DND-41 (cell line): ENCODE results near the gene ELL2.

Experiments used
- EZH2 ChIP-seq: IDR thresholded peaks from 3 replicates; pipeline ENCODE4 v1.6.1; 2012; ENCODE audit warnings: borderline replicate concordance, low read depth, mild to moderate bottlenecking, moderate library complexity, low read length, inconsistent platforms; ENCODE audit not compliant: severe bottlenecking
- TF ChIP-seq, protein P1 (sequence below): IDR thresholded peaks from 2 replicates; pipeline ENCODE4 v1.5.1; 2012; ENCODE audit warnings: borderline replicate concordance, low read length, moderate library complexity, mild to moderate bottlenecking; ENCODE audit not compliant: poor library complexity, severe bottlenecking; ENCODE audit errors: extremely low read depth

DNA sequence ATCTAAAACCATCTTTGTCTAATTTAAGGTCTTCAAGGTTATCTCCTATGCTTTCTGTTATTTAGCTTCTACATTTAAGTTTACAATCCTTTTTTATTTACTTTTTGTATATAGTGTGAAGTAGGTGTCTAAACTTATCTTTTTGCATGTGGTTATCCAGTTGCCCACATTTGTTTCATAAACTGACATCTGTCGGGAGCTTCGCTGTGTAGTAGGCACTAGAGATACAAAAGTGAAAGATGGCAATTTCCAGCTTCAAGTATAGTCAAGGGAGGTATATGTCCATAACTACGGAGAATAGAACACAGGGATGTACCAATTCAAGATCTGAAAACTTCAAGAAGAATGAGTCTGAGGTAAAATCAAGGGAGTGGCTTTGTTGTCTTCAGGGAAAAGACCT, 38.7 kb upstream of the ELL2 start:
- TF ChIP-seq, protein P1, sequence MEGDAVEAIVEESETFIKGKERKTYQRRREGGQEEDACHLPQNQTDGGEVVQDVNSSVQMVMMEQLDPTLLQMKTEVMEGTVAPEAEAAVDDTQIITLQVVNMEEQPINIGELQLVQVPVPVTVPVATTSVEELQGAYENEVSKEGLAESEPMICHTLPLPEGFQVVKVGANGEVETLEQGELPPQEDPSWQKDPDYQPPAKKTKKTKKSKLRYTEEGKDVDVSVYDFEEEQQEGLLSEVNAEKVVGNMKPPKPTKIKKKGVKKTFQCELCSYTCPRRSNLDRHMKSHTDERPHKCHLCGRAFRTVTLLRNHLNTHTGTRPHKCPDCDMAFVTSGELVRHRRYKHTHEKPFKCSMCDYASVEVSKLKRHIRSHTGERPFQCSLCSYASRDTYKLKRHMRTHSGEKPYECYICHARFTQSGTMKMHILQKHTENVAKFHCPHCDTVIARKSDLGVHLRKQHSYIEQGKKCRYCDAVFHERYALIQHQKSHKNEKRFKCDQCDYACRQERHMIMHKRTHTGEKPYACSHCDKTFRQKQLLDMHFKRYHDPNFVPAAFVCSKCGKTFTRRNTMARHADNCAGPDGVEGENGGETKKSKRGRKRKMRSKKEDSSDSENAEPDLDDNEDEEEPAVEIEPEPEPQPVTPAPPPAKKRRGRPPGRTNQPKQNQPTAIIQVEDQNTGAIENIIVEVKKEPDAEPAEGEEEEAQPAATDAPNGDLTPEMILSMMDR = no peak
- TF ChIP-seq EZH2 = no peak
